ENCODE data around the gene PLTP. TPM values are rescaled to one million over a fixed set of nuclear protein-coding genes. Genes with fewer than 3 reads are reported as not detected.
A peak's percentile ranks its signal among the peaks of the same experiment; 100 is the strongest.

PLTP gene
- total RNA-seq (2022) (39.6 and 42.6 TPM in 2 replicates), Bru-seq, nascent RNA (percentile 51 among the genes with signal in this experiment), BruChase-seq, experiment 1, labeled RNA remaining after a 2-hour chase (percentile 51 among the genes with signal in this experiment), BruChase-seq, experiment 2, labeled RNA remaining after a 6-hour chase (percentile 53 among the genes with signal in this experiment)
- long read RNA-seq, transcript PLTP-203 (16 exons, 1,743 nt), result major isoform, 51 of 62 reads
- long read RNA-seq, partial matches to known transcripts, result 5 of 62 reads
- long read RNA-seq, other reads (novel, unspliced or antisense), result 2 of 62 reads

- H3K4me3 Mint-ChIP-seq (ENCODE audit: unreplicated experiment), result peak within 1 kb of the TSS; percentile 72
- H3K4me1 Mint-ChIP-seq (ENCODE audit: low read depth, unreplicated experiment), result peaks cover 7% of the 10 kb centered on the region
- intact Hi-C loops (cut with micrococcal nuclease; ENCODE audit: unreplicated experiment), result loop anchor here (2.0 kb wide), 1 partner anchor 23 kb away; the partner anchor contains the start of gene PCIF1
- peak; percentile 73 to 78 for DNase-seq
- CTCF ChIA-PET, result interaction anchor here (0.6 to 1.0 kb wide), 3 partner anchors 21 to 1248 kb away, joined by 3 to 4 read pairs (median 4); partner anchors contain the start of genes CTSA and NEURL2
- Histone ChIP-seq H3K4me1 (peaks cover 12% of the 10 kb centered on the region), H3K36me3 (ENCODE audit: control insufficient read depth, insufficient read depth, low read length) (no peaks in the 10 kb centered on the region), H3K4me3 (ENCODE audit: low read depth, low read length) (peak within 1 kb of the TSS; percentile 42), H3K27me3 (replicated peaks; ENCODE audit: control insufficient read depth, insufficient read depth, low read length) (no peaks in the 10 kb centered on the region), H3K9me3 (no peaks in the 10 kb centered on the region)
- H3K36me3 Mint-ChIP-seq (ENCODE audit: insufficient read depth, unreplicated experiment), result peaks cover 14% of the 10 kb centered on the region
- BruUV-seq (replicated peaks), result TSS peak; percentile 79
- H3K9me3 Mint-ChIP-seq (ENCODE audit: unreplicated experiment), result no peaks in the 10 kb centered on the region
- POLR2A ChIA-PET, result interaction anchor here (0.9 to 1.1 kb wide), 3 partner anchors 11 to 31 kb away, joined by 3 to 4 read pairs (median 4); partner anchors contain the start of gene PCIF1
- TF ChIP-seq CTCF (IDR thresholded peaks at IDR 0.05; ENCODE audit: insufficient read depth in 1 of 2, low read depth in 1 of 2, low read length in 1 of 2, severe bottlenecking in 1 of 2, unreplicated experiment in 1 of 2), result no peak
- H3K27ac Mint-ChIP-seq (ENCODE audit: unreplicated experiment), result peak within 1 kb of the TSS; percentile 37
- no peaks in the 10 kb centered on the region for H3K27me3 Mint-ChIP-seq (ENCODE audit: insufficient read depth, unreplicated experiment)
Observed at GRCh38 chr20:45911486-45912343, at the start of gene PLTP. PLTP (minus strand) TSS chr20:45912155; CDS start chr20:45911452, 703 bp downstream.

GRCh38 chr20:45959956-45960630 is 48.1 kb upstream of the PLTP start:
- H3K36me3 Mint-ChIP-seq (ENCODE audit: insufficient read depth, unreplicated experiment), result peaks cover 90% of the 10 kb centered on the region
- intact Hi-C loops (cut with micrococcal nuclease; ENCODE audit: unreplicated experiment), result no loop called here
- POLR2A ChIA-PET, result interaction anchor here (0.8 to 1.5 kb wide), 2 partner anchors 10 to 25 kb away, joined by 4 to 17 read pairs; no protein-coding TSS in a partner anchor
- CTCF ChIA-PET, result interaction anchor here (1.4 to 2.7 kb wide), 4 partner anchors 10 to 70 kb away, joined by 4 to 24 read pairs (median 10); partner anchors contain the start of gene PCIF1
- H3K4me3 ChIP-seq (ENCODE audit: low read depth, low read length), result no peak overlapping the region
- no peak overlapping the region for H3K27ac Mint-ChIP-seq (ENCODE audit: unreplicated experiment)
- no peaks in the 10 kb centered on the region for H3K9me3 ChIP-seq
- peaks cover 36% of the 10 kb centered on the region for H3K36me3 ChIP-seq (ENCODE audit: control insufficient read depth, insufficient read depth, low read length)
- H3K4me1 ChIP-seq, result no peaks in the 10 kb centered on the region
- H3K27me3 Mint-ChIP-seq (ENCODE audit: insufficient read depth, unreplicated experiment), result no peaks in the 10 kb centered on the region
- TF ChIP-seq CTCF (IDR thresholded peaks at IDR 0.05; ENCODE audit: insufficient read depth in 1 of 2, low read depth in 1 of 2, low read length in 1 of 2, severe bottlenecking in 1 of 2, unreplicated experiment in 1 of 2), result no peak
- H3K4me3 Mint-ChIP-seq (ENCODE audit: unreplicated experiment), result no peak overlapping the region
- no peaks in the 10 kb centered on the region for H3K9me3 Mint-ChIP-seq (ENCODE audit: unreplicated experiment)
- BruUV-seq (replicated peaks), result no TSS peak
- H3K4me1 Mint-ChIP-seq (ENCODE audit: low read depth, unreplicated experiment), result no peaks in the 10 kb centered on the region
- H3K27me3 ChIP-seq (replicated peaks; ENCODE audit: control insufficient read depth, insufficient read depth, low read length), result no peaks in the 10 kb centered on the region
- DNase-seq, result peak in 1 of 2 experiments; percentile 40
